Measurements from ENCODE around the gene RCBTB1.

DNA sequence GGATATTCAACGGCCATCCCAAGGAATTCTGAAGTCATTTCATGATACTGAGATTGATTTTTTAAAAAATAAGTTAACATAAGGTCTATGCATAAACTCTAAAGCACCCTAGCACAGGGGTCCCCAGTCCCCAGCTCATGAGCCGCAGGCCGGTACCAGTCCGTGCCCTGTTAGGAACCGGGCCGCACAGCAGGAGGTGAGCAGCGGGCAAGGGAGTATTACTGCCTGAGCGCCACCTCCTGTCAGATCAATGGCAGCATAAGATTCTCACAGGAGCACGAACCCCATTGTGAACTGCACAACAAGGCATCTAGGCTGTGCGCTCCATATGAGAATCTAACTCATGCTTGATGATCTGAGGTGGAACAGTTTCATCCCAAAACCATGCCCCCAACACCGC, 31.0 kb downstream of the RCBTB1 start:
- TF ChIP-seq, protein P1, sequence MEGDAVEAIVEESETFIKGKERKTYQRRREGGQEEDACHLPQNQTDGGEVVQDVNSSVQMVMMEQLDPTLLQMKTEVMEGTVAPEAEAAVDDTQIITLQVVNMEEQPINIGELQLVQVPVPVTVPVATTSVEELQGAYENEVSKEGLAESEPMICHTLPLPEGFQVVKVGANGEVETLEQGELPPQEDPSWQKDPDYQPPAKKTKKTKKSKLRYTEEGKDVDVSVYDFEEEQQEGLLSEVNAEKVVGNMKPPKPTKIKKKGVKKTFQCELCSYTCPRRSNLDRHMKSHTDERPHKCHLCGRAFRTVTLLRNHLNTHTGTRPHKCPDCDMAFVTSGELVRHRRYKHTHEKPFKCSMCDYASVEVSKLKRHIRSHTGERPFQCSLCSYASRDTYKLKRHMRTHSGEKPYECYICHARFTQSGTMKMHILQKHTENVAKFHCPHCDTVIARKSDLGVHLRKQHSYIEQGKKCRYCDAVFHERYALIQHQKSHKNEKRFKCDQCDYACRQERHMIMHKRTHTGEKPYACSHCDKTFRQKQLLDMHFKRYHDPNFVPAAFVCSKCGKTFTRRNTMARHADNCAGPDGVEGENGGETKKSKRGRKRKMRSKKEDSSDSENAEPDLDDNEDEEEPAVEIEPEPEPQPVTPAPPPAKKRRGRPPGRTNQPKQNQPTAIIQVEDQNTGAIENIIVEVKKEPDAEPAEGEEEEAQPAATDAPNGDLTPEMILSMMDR (conservative IDR thresholded peaks at IDR 0.05; ENCODE audit: low read length), result peak; percentile 35; the same call in 1 of the 2 replicates
- no peak for TF ChIP-seq EZH2phosphoT487 (IDR thresholded peaks at IDR 0.05; ENCODE audit: borderline replicate concordance, low read depth, low read length)
